CD14-positive monocyte (primary cell): ENCODE data around the gene LASP1. TPM values are rescaled to one million over a fixed set of nuclear protein-coding genes. Genes with fewer than 3 reads are reported as not detected.

Experiments used
- DNase-seq, 3 donors: peaks; one replicate each; pipeline ENCODE4 v3.0.0-alpha.2; 2011 to 2022
- H2AFZ ChIP-seq: 2 replicates; pipeline ENCODE4 v1.6.0; 2012; ENCODE audit warnings: mild to moderate bottlenecking, low read depth, low read length, inconsistent platforms; ENCODE audit not compliant: insufficient read depth, poor library complexity, severe bottlenecking
- H3K27ac ChIP-seq, 2 donors: 1 replicate in 1 of 2; 2 replicates in 1 of 2; pipeline ENCODE4 v1.5.1; 2012 to 2013; ENCODE audit warnings: low read length in 2 of 2, control low read depth in 1 of 2, inconsistent platforms in 1 of 2, low read depth in 1 of 2, mild to moderate bottlenecking in 1 of 2
- H3K27me3 ChIP-seq, 2 donors: one replicate each; pipeline versions ENCODE4 v1.6.0 to v1.6.1; 2011 to 2013; ENCODE audit warnings: low read length in 2 of 2; ENCODE audit not compliant: control insufficient read depth in 2 of 2, insufficient read depth in 2 of 2
- H3K36me3 ChIP-seq, 2 donors: replicated peaks in 1 of 2; 1 replicate in 1 of 2; 2 replicates in 1 of 2; pipeline versions ENCODE4 v1.5.1 to v1.6.1; 2012 to 2013; ENCODE audit warnings: low read length in 2 of 2, control low read depth in 1 of 2, inconsistent platforms in 1 of 2, mild to moderate bottlenecking in 1 of 2; ENCODE audit not compliant: insufficient read depth in 2 of 2, control insufficient read depth in 1 of 2
- H3K4me1 ChIP-seq, 2 donors: 1 replicate in 1 of 2; 2 replicates in 1 of 2; pipeline versions ENCODE4 v1.5.1 to v1.6.1; 2012 to 2013; ENCODE audit warnings: low read length in 2 of 2, control low read depth in 1 of 2, inconsistent platforms in 1 of 2, mild to moderate bottlenecking in 1 of 2, moderate library complexity in 1 of 2; ENCODE audit not compliant: insufficient read depth in 2 of 2, control insufficient read depth in 1 of 2
- H3K4me2 ChIP-seq: replicated peaks from 2 replicates; pipeline ENCODE3; 2012; ENCODE audit warnings: low read length, moderate library complexity, mild to moderate bottlenecking; ENCODE audit not compliant: poor library complexity, severe bottlenecking; ENCODE audit errors: extremely low read depth
- H3K4me3 ChIP-seq, 3 experiments: fragments of 200-600 bp in 1 of 3; sonication (generic) in 1 of 3; replicated peaks in 1 of 3; 1 replicate in 2 of 3; 2 replicates in 1 of 3; pipeline ENCODE4 v1.5.1; 2011 to 2013; ENCODE audit warnings: low read length in 3 of 3, mild to moderate bottlenecking in 3 of 3, control low read depth in 2 of 3, low read depth in 2 of 3, inconsistent platforms in 1 of 3, moderate library complexity in 1 of 3
- H3K79me2 ChIP-seq: 2 replicates; pipeline ENCODE4 v1.6.0; 2012; ENCODE audit warnings: mild to moderate bottlenecking, control low read depth, inconsistent platforms, low read length, moderate library complexity; ENCODE audit not compliant: insufficient read depth
- H3K9ac ChIP-seq: 2 replicates; pipeline ENCODE4 v1.6.0; 2017; ENCODE audit warnings: low read length, mild to moderate bottlenecking; ENCODE audit not compliant: insufficient read depth, poor library complexity, severe bottlenecking
- H3K9me3 ChIP-seq, 2 donors: replicated peaks in 1 of 2; 1 replicate in 1 of 2; 2 replicates in 1 of 2; pipeline versions ENCODE4 v1.5.1 to v1.6.1; 2012 to 2013; ENCODE audit warnings: low read length in 2 of 2, control low read depth in 1 of 2; ENCODE audit not compliant: control insufficient read depth in 1 of 2, insufficient read depth in 1 of 2
- H4K20me1 ChIP-seq: 2 replicates; pipeline ENCODE4 v1.6.0; 2012; ENCODE audit warnings: mild to moderate bottlenecking, low read length, control low read depth, moderate library complexity; ENCODE audit not compliant: insufficient read depth
- H3K27ac Mint-ChIP-seq, 7 donors: one replicate each; pipeline ENCODE4 v1.8.0; 2020; ENCODE audit warnings: mild to moderate bottlenecking in 7 of 7, mixed read lengths in 7 of 7, moderate library complexity in 6 of 7, inconsistent platforms in 2 of 7
- H3K27me3 Mint-ChIP-seq, 3 donors: one replicate each; pipeline ENCODE4 v1.8.0; 2021 to 2022; ENCODE audit warnings: low read depth in 3 of 3, mild to moderate bottlenecking in 3 of 3, mixed read lengths in 3 of 3, moderate library complexity in 3 of 3, inconsistent platforms in 1 of 3
- H3K36me3 Mint-ChIP-seq, 2 donors: one replicate each; pipeline ENCODE4 v1.8.0; 2020; ENCODE audit warnings: mixed read lengths in 2 of 2, inconsistent platforms in 1 of 2, mild to moderate bottlenecking in 1 of 2
- H3K4me1 Mint-ChIP-seq: one replicate; pipeline ENCODE4 v1.8.0; 2020; ENCODE audit warnings: mild to moderate bottlenecking, mixed read lengths
- H3K4me3 Mint-ChIP-seq, 2 donors: one replicate each; pipeline ENCODE4 v1.8.0; 2020; ENCODE audit warnings: mild to moderate bottlenecking in 2 of 2, mixed read lengths in 2 of 2, moderate library complexity in 1 of 2
- H3K9me3 Mint-ChIP-seq, 7 donors: one replicate each; pipeline ENCODE4 v1.8.0; 2020 to 2022; ENCODE audit warnings: mixed read lengths in 7 of 7, mild to moderate bottlenecking in 6 of 7, moderate library complexity in 6 of 7, inconsistent platforms in 2 of 7
- WGBS: methylation state at CpG from one replicate; pipeline ENCODE4 v1.1.5; 2013; ENCODE audit warnings: missing lambda C conversion rate; ENCODE audit not compliant: insufficient coverage; 5-methylcytosine and 5-hydroxymethylcytosine counted together
- intact Hi-C, 2 donors: fragments of 100-400 bp; cut with micrococcal nuclease; formaldehyde crosslinking; loops; one replicate each; pipeline versions ENCODE4 v1.15.0 to v1.15.1; 2023
- polyA minus RNA-seq: library from RNA; depleted of rRNA, polyadenylated mRNA; stranded (reverse); fragments of >200 nt; gene quantifications from 2 replicates; pipeline ENCODE4 v1.2.3, GENCODE V29; 2012
- polyA plus RNA-seq, 3 donors: library from polyadenylated mRNA; depleted of rRNA in 1 of 3; unstranded in 2 of 3; stranded (reverse) in 1 of 3; fragments of 300-500 nt in 2 of 3; fragments of >200 nt in 1 of 3; fragmentation: Illumina TruSeq in 2 of 3; gene quantifications; 1 replicate in 2 of 3; 2 replicates in 1 of 3; pipeline ENCODE4 v1.2.3, GENCODE V29; 2012 to 2021
- total RNA-seq, 12 experiments: library from RNA in 1 of 12; stranded (reverse) in 1 of 12; fragments of 120-200 nt in 1 of 12; gene quantifications; one replicate each; pipeline ENCODE4 v1.2.4 and lab custom pipeline; 2013 to 2026; ENCODE audit warnings: mixed read lengths in 6 of 12, inconsistent platforms in 1 of 12
- TF ChIP-seq, protein P1 (sequence below): fragments of 200-600 bp; IDR thresholded peaks from one replicate; pipeline ENCODE4 v1.8.0; 2022; ENCODE audit warnings: antibody characterized with exemption, mild to moderate bottlenecking

The LASP1 gene
- 57.2 TPM for total RNA-seq (2013)
- polyA plus RNA-seq = 10 to 100 TPM; 55.9 to 93.7 (median 70.6) TPM
- polyA minus RNA-seq = 60.1 and 83.2 TPM in 2 replicates
- 32.0 to 176 (median 131) reads per million in 11 experiments for total RNA-seq (lab: John Stamatoyannopoulos, UW)

DNA sequence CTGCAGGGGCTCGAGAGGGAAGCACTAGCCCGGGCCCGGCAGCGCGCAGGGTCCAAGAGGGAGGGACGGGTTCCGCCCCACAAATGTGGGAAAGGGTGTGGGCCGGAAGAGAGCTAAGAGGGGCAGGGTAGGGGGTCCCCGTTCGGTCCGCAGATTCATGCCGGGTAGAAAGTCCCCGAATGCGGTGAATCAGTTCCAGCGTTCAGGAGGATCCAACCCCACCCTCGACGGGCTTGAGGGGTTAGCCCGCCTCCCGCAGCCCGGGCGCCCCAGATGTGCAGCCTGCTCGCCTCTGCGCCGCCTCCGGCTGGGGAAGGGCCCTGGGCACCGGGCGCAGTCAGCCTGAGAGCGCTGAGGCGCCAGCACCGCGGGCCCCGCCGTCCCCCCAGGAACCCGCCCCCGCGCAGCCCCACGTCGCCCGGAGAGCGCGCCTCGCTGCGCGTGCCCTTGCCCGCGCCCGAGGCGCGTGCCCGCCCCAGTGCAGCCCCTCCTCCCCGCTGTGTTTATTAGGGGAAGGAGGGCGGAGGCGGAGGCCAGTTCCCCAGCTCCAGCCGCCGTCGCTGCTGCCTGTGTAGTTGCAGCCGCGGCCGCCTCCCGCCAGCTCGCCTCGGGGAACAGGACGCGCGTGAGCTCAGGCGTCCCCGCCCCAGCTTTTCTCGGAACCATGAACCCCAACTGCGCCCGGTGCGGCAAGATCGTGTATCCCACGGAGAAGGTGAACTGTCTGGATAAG, at the start of gene LASP1:
Gene LASP1, plus strand, starts transcription at position 533 of the 733 bp plus-strand sequence. Its CDS starts 132 bp downstream, at position 665.
- peak; percentile 79 to 82 (median 80) for DNase-seq
- Histone ChIP-seq H3K4me2 (peak within 1 kb of the TSS; percentile 81), H3K27me3 (no peaks in the 10 kb centered on the region), H3K79me2 (peaks cover 47% of the 10 kb centered on the region), H3K4me1 (peaks cover 50 to 67% of the 10 kb centered on the region in 2 donors), H3K36me3 (peaks cover 3 to 20% of the 10 kb centered on the region in 2 donors), H3K9me3 (no peaks in the 10 kb centered on the region), H3K9ac (peak within 1 kb of the TSS; percentile 83), H2AFZ (peak within 1 kb of the TSS; percentile 92), H3K4me3 (peak within 1 kb of the TSS; percentile 98 to 100 (median 100)), H3K27ac (peak within 1 kb of the TSS; percentile 79 to 89), H4K20me1 (peaks cover 45% of the 10 kb centered on the region)
- under 1% methylated on average over 64 of the region's 73 CpGs for WGBS
- TF ChIP-seq, protein P1, sequence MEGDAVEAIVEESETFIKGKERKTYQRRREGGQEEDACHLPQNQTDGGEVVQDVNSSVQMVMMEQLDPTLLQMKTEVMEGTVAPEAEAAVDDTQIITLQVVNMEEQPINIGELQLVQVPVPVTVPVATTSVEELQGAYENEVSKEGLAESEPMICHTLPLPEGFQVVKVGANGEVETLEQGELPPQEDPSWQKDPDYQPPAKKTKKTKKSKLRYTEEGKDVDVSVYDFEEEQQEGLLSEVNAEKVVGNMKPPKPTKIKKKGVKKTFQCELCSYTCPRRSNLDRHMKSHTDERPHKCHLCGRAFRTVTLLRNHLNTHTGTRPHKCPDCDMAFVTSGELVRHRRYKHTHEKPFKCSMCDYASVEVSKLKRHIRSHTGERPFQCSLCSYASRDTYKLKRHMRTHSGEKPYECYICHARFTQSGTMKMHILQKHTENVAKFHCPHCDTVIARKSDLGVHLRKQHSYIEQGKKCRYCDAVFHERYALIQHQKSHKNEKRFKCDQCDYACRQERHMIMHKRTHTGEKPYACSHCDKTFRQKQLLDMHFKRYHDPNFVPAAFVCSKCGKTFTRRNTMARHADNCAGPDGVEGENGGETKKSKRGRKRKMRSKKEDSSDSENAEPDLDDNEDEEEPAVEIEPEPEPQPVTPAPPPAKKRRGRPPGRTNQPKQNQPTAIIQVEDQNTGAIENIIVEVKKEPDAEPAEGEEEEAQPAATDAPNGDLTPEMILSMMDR = no peak
- H3K36me3 Mint-ChIP-seq = peaks cover 0 to 3% of the 10 kb centered on the region in 2 donors
- H3K4me1 Mint-ChIP-seq = peaks cover 48% of the 10 kb centered on the region
- intact Hi-C loops = loop anchor here (2.0 to 10.0 kb wide), 6 partner anchors 15 to 285 kb away; partner anchors contain the start of genes CWC25 (in 1 of the 2), MLLT6 (in 1 of the 2), PLXDC1 (in 1 of the 2) and RPL23 (in 1 of the 2)
- peak within 1 kb of the TSS; percentile 98 to 99 for H3K4me3 Mint-ChIP-seq
- H3K27me3 Mint-ChIP-seq = peaks cover 0 to 2% (median 2%) of the 10 kb centered on the region in 3 donors
- peak within 1 kb of the TSS; percentile 92 to 97 (median 96) for H3K27ac Mint-ChIP-seq
- H3K9me3 Mint-ChIP-seq = no peaks in the 10 kb centered on the region
